ENCODE data around the gene REL. TPM values are rescaled to one million over a fixed set of nuclear protein-coding genes. Genes with fewer than 3 reads are reported as not detected.
"Not testable (repeated sequence)": the region's sequence is repeated elsewhere in the genome, so short reads cannot be mapped to it uniquely, and the experiment has no call there.

REL gene
- total RNA-seq, 1 experiment from 2014 or later, result 7.3 TPM

DNA sequence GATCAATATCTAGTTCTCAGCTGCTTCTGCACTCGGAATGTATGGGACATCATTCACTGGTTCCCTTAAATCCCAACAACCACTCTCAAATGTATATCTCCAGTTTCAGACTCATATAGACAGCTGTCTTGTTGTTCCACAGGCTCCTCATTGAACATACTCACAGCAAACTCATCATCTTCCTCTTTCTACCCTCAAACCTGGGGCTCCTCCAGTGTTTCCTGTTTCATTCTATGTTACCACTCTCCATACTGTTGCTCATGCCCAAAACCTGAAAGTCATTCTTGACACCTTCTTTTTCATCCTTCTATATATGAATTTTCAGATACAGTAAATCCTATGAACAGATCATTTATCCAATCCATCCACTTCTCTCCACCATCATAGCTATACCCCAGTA lies 18.7 kb upstream of the REL start:
- no peak overlapping the region for H3K4me2 ChIP-seq (ENCODE audit: low read length)
- H3K79me2 ChIP-seq (ENCODE audit: low read length), result no peaks in the 10 kb centered on the region
- no peak overlapping the region for H3K27ac ChIP-seq (ENCODE audit: low read length)
- ChIA-PET CTCF (no interaction called here), POLR2A (ENCODE audit: unreplicated experiment) (no interaction called here)
- DNase-seq (no peak), ATAC-seq (no peak)
- intact Hi-C loops (cut with micrococcal nuclease), result no loop called here
- H3K4me1 ChIP-seq (ENCODE audit: insufficient read depth, low read length), result peaks cover 4% of the 10 kb centered on the region; the same call in 1 of the 2 replicates
- no peak overlapping the region for H3K9ac ChIP-seq (ENCODE audit: low read length)
- H3K9me3 ChIP-seq (ENCODE audit: low read length), result no peaks in the 10 kb centered on the region
- no peaks in the 10 kb centered on the region for H4K20me1 ChIP-seq (ENCODE audit: low read length)
- H2AFZ ChIP-seq (ENCODE audit: low read length), result no peak overlapping the region
- no peaks in the 10 kb centered on the region for H3K27me3 ChIP-seq (ENCODE audit: low read length)
- H3K4me3 ChIP-seq (ENCODE audit: low read length), result no peak overlapping the region
- BruUV-seq (replicated peaks), result no TSS peak
- TF ChIP-seq, protein P1, sequence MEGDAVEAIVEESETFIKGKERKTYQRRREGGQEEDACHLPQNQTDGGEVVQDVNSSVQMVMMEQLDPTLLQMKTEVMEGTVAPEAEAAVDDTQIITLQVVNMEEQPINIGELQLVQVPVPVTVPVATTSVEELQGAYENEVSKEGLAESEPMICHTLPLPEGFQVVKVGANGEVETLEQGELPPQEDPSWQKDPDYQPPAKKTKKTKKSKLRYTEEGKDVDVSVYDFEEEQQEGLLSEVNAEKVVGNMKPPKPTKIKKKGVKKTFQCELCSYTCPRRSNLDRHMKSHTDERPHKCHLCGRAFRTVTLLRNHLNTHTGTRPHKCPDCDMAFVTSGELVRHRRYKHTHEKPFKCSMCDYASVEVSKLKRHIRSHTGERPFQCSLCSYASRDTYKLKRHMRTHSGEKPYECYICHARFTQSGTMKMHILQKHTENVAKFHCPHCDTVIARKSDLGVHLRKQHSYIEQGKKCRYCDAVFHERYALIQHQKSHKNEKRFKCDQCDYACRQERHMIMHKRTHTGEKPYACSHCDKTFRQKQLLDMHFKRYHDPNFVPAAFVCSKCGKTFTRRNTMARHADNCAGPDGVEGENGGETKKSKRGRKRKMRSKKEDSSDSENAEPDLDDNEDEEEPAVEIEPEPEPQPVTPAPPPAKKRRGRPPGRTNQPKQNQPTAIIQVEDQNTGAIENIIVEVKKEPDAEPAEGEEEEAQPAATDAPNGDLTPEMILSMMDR (conservative IDR thresholded peaks at IDR 0.05; ENCODE audit: low read depth, low read length), result no peak
- no peak for TF ChIP-seq EZH2 (IDR thresholded peaks at IDR 0.05; ENCODE audit: low read length, unreplicated experiment)
- TF ChIP-seq EZH2phosphoT487 (IDR thresholded peaks at IDR 0.05; ENCODE audit: borderline replicate concordance, low read length), result no peak
- H3K9me2 ChIP-seq (replicated peaks; ENCODE audit: low read length), result no peaks in the 10 kb centered on the region
- no peaks in the 10 kb centered on the region for H3F3A ChIP-seq (ENCODE audit: low read length, unreplicated experiment)
- H3K36me3 ChIP-seq (ENCODE audit: low read depth, low read length), result no peaks in the 10 kb centered on the region

DNA sequence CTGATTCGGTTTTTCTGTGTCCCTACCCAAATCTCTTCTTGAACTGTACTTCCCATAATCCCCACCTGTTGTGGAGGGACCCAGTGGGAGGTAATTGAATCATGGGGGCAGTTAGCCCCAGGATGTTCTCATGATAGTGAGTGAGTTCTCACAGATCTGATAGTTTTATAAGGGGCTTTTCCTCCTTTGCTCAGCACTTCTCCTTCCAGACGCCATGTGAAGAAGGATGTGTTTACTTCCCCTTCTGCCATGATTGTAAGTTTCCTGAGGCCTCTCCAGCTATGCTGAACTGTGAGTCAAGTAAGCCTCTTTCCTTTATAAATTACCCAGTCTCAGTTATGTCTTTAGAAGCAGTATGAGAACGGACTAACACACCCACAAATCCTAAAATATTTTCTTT lies 16.0 kb upstream of the REL start:
- H3K36me3 ChIP-seq (ENCODE audit: low read depth, low read length); BruUV-seq (replicated peaks); H3K4me1 ChIP-seq (ENCODE audit: insufficient read depth, low read length); H3K9me2 ChIP-seq (replicated peaks; ENCODE audit: low read length); H3K27ac ChIP-seq (ENCODE audit: low read length); H3K79me2 ChIP-seq (ENCODE audit: low read length); intact Hi-C loops (cut with micrococcal nuclease); H3K4me3 ChIP-seq (ENCODE audit: low read length); DNase-seq; H3K9ac ChIP-seq (ENCODE audit: low read length); H3K27me3 ChIP-seq (ENCODE audit: low read length); ATAC-seq; H3F3A ChIP-seq (ENCODE audit: low read length, unreplicated experiment); POLR2A ChIA-PET (ENCODE audit: unreplicated experiment); H4K20me1 ChIP-seq (ENCODE audit: low read length); H2AFZ ChIP-seq (ENCODE audit: low read length); CTCF ChIA-PET; H3K9me3 ChIP-seq (ENCODE audit: low read length); H3K4me2 ChIP-seq (ENCODE audit: low read length): not testable (repeated sequence)

DNA sequence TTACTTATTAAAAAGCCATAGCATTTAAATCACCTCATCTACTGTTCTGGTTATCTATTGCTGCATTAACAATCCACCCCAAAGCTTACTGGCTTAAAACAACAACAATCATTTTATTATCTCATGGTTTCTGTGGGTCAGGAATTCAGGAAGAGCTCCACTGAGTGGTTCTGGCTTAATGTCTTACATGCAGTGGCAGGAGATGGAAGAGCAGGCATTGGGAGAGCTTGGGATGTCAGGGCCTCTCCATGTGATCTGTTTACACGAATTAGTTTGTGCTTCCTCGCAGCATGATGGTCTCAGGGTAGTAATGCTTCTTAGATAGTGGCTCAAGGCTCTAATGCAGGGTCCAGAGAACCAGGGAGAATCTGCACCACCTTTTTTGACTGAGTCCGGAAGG lies 14.4 kb upstream of the REL start:
- DNase-seq (no peak), ATAC-seq (no peak)
- Histone ChIP-seq H3K27ac (ENCODE audit: low read length) (no peak overlapping the region), H3F3A (ENCODE audit: low read length, unreplicated experiment) (no peaks in the 10 kb centered on the region), H3K4me2 (ENCODE audit: low read length) (no peak overlapping the region), H3K9me2 (replicated peaks; ENCODE audit: low read length) (no peaks in the 10 kb centered on the region), H3K9ac (ENCODE audit: low read length) (no peak overlapping the region), H3K36me3 (ENCODE audit: low read depth, low read length) (no peaks in the 10 kb centered on the region), H3K9me3 (ENCODE audit: low read length) (no peaks in the 10 kb centered on the region), H2AFZ (ENCODE audit: low read length) (no peak overlapping the region), H4K20me1 (ENCODE audit: low read length) (no peaks in the 10 kb centered on the region), H3K79me2 (ENCODE audit: low read length) (no peaks in the 10 kb centered on the region), H3K4me3 (ENCODE audit: low read length) (no peak overlapping the region), H3K4me1 (ENCODE audit: insufficient read depth, low read length) (no peaks in the 10 kb centered on the region), H3K27me3 (ENCODE audit: low read length) (no peaks in the 10 kb centered on the region)
- intact Hi-C loops (cut with micrococcal nuclease), result no loop called here
- POLR2A ChIA-PET (ENCODE audit: unreplicated experiment), result no interaction called here
- BruUV-seq (replicated peaks), result no TSS peak
- CTCF ChIA-PET, result no interaction called here
- no peak for TF ChIP-seq EZH2phosphoT487 (IDR thresholded peaks at IDR 0.05; ENCODE audit: borderline replicate concordance, low read length)
- no peak for TF ChIP-seq EZH2 (IDR thresholded peaks at IDR 0.05; ENCODE audit: low read length, unreplicated experiment)
- TF ChIP-seq, protein P1 (conservative IDR thresholded peaks at IDR 0.05; ENCODE audit: low read depth, low read length), result no peak

Measured in PC-3 (cell line).